Fibroblast of the aortic adventitia (primary cell): ENCODE measurements around the gene DPF3. TPM values are rescaled to one million over a fixed set of nuclear protein-coding genes. Genes with fewer than 3 reads are reported as not detected.

Source experiments
- DNase-seq: peaks from one replicate; pipeline ENCODE4 v3.0.0-alpha.2; 2010; ENCODE audit warnings: low read depth
- H3K4me3 ChIP-seq: 2 replicates; pipeline ENCODE4 v1.5.1; 2011; ENCODE audit warnings: low read depth, mild to moderate bottlenecking, control low read depth, low read length, moderate library complexity
- total RNA-seq: library from RNA; depleted of rRNA; stranded (reverse); fragments of >200 nt; gene quantifications from 2 replicates; pipeline ENCODE4 v1.2.3, GENCODE V29; 2012; ENCODE audit warnings: low replicate concordance
- TF ChIP-seq, protein P1 (sequence below): IDR thresholded peaks from 2 replicates; pipeline ENCODE4 v1.5.1; 2011; ENCODE audit warnings: mild to moderate bottlenecking, low read length, control low read depth, inconsistent platforms; ENCODE audit not compliant: insufficient read depth

The DPF3 gene
- total RNA-seq, 1 donor: 16.3 TPM

DNA sequence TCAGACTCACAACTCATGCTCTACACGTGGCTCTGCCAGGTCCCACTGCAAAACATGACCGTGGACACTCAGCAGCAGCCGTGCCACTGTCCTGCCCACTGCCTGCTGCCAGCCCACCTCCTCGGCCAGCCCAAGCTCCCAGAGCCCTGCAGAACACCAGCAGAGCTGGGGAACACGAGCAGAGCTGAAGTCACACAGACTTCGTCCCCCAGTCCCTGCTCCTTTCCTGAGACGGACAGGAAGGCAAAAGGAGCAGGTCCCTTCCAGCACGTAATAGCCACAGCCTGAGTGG lies 152.1 kb downstream of the DPF3 start:
- H3K4me3 ChIP-seq: no peak overlapping the region
- TF ChIP-seq, protein P1, sequence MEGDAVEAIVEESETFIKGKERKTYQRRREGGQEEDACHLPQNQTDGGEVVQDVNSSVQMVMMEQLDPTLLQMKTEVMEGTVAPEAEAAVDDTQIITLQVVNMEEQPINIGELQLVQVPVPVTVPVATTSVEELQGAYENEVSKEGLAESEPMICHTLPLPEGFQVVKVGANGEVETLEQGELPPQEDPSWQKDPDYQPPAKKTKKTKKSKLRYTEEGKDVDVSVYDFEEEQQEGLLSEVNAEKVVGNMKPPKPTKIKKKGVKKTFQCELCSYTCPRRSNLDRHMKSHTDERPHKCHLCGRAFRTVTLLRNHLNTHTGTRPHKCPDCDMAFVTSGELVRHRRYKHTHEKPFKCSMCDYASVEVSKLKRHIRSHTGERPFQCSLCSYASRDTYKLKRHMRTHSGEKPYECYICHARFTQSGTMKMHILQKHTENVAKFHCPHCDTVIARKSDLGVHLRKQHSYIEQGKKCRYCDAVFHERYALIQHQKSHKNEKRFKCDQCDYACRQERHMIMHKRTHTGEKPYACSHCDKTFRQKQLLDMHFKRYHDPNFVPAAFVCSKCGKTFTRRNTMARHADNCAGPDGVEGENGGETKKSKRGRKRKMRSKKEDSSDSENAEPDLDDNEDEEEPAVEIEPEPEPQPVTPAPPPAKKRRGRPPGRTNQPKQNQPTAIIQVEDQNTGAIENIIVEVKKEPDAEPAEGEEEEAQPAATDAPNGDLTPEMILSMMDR: no peak
- DNase-seq: no peak

DNA sequence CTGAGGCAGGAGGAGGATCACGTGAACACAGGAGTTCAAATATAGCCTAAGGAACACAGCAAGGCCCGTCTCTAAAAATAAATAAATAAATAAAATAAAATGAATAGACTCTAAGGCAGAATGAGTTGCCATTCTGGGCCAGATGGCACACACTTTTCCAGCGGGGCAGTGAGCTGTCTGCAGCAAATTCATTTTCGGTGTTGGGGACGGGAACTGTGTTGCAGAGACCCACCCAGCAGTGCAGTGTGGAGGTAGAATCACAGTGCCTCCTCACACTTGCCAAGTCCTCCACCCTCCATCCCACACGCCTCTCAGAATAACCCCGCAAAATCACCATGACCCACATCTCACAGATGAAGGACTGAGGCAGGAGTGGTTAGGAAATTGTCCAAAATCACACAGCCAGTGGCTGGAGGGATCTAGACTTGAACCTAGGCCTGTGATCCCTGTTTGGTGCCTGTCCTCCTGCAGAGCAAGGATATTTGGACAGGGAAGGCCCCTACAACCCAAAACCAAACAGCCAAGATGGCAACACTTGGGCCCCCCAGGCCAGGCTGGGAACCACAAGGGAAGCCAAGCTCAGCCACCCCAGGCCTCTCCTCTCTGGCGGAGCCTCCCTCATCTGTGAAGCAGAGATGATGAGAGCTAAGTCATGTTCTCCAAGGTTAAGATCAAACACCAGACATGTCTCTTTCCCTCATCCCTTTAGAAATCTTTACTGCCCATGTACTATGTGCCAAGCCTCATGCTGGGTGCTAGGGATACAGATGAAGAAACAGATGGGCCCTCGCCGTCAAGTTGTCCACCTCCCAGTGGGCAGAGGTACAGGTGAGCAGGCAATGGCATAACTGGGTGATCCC lies 152.7 kb downstream of the DPF3 start:
- no peak overlapping the region for H3K4me3 ChIP-seq
- DNase-seq: no peak
- TF ChIP-seq, protein P1: no peak

- H3K4me3 ChIP-seq: no peak overlapping the region
- TF ChIP-seq, protein P1: no peak
- no peak for DNase-seq
Observed at GRCh38 chr14:72740504-72740961, 153.4 kb downstream of the DPF3 start.

GRCh38 chr14:72739446-72740405 lies 154.2 kb downstream of the DPF3 start:
- H3K4me3 ChIP-seq: no peak overlapping the region
- DNase-seq: no peak
- TF ChIP-seq, protein P1: no peak

DNA sequence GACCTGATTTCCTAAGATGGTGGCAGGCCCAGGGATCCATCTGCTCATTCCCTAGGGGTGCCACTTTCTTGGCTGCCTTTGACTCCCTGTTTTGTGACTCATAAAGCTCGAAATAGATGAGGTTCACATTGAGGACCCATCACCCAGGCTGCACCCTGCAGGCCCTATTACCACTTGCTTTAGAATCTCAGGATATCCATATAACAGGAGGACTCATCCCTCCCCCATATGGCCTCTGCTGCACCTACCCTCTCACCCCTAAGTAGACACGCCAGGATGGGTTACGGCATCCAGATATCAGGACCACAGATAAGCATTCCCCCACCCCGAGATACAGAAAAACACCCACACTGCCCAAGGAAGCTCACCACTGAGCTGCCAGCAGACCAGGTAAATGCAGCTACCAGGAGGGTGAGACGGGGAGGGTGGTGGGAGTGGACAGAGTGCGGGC lies 155.7 kb downstream of the DPF3 start:
- H3K4me3 ChIP-seq: no peak overlapping the region
- DNase-seq: no peak
- TF ChIP-seq, protein P1: no peak

DNA sequence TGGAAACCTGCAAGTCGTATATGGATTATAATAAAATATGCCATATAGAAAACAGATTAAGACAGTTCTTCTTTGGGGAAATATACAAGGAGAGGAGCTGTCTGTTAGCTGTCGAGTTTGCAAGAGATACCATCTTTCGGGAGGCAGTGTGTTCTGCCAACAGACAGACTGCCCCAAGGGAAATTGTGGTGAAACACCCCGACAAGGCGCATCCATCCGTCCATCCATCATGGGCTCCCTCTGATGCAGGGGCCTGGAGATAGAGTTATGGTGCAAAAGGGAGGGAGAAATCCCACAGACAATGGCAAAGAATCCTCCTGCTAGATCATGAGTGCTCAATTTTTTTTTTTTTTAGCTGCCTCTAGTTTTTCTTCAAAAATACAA lies 156.3 kb downstream of the DPF3 start:
- TF ChIP-seq, protein P1: no peak
- no peak for DNase-seq
- no peak overlapping the region for H3K4me3 ChIP-seq
